Activated naive CD8-positive, alpha-beta T cell (primary cell): ENCODE data around the gene SNX30.

Experiments
- H3K27ac Mint-ChIP-seq: one replicate; pipeline ENCODE4 v1.8.0; 2021; ENCODE audit warnings: mixed read lengths
- H3K27me3 Mint-ChIP-seq: one replicate; pipeline ENCODE4 v1.8.0; 2021; ENCODE audit warnings: mixed read lengths
- H3K36me3 Mint-ChIP-seq: one replicate; pipeline ENCODE4 v1.8.0; 2021; ENCODE audit warnings: mixed read lengths
- H3K4me1 Mint-ChIP-seq: one replicate; pipeline ENCODE4 v1.8.0; 2021; ENCODE audit warnings: low read depth, mixed read lengths
- H3K4me3 Mint-ChIP-seq: one replicate; pipeline ENCODE4 v1.8.0; 2021; ENCODE audit warnings: mild to moderate bottlenecking, mixed read lengths
- H3K9me3 Mint-ChIP-seq: one replicate; pipeline ENCODE4 v1.8.0; 2021; ENCODE audit warnings: low read depth, mixed read lengths

Gene SNX30

DNA sequence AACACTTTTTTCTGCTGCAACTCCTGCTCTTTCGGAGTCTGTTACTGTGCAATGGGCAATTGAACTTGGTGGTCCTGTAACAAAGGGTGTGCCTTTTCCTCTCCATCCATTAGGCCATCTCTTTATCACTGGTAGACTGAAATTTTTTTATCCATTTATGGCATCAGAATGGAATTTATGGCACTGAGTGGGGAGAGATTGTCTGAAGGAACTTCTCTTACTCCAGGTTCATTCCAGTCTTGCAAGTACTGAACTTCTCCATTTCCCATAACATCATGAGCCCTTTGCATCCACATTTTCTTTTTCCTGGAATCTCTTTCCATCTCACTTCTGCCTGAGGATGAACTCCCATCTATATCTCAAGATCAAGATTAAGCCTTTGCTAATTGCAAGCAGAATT is 130.1 kb downstream of the SNX30 start:
- no peaks in the 10 kb centered on the region for H3K9me3 Mint-ChIP-seq
- no peaks in the 10 kb centered on the region for H3K27me3 Mint-ChIP-seq
- peaks cover 12% of the 10 kb centered on the region for H3K36me3 Mint-ChIP-seq
- no peaks in the 10 kb centered on the region for H3K4me1 Mint-ChIP-seq
- H3K4me3 Mint-ChIP-seq = no peak overlapping the region
- no peak overlapping the region for H3K27ac Mint-ChIP-seq

DNA sequence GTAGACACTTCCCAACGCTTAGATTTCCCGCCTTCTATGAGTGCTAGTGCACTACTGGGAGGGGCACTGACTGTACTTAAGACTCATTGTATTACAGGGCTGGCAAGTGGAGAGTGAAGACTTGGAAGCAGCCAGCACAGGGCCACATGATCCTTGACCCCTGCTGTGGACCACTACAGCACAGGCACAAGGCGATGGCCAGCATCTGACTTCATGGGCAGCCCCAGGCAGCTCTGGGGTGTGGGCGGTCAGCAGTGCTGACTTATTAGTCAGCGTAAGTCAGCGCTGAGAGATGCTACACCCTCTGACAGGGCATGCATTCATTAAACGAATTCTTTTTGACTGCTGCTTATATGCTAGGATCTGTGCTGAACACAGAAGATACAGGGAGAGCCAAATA is 130.8 kb downstream of the SNX30 start:
- Mint-ChIP-seq H3K9me3 (no peaks in the 10 kb centered on the region), H3K27ac (no peak overlapping the region), H3K27me3 (no peaks in the 10 kb centered on the region), H3K4me3 (no peak overlapping the region), H3K36me3 (peaks cover 7% of the 10 kb centered on the region), H3K4me1 (no peaks in the 10 kb centered on the region)

GRCh38 chr9:112884101-112884500 is 133.5 kb downstream of the SNX30 start:
- H3K27ac Mint-ChIP-seq = no peak overlapping the region
- no peaks in the 10 kb centered on the region for H3K27me3 Mint-ChIP-seq
- no peaks in the 10 kb centered on the region for H3K4me1 Mint-ChIP-seq
- H3K4me3 Mint-ChIP-seq = no peak overlapping the region
- H3K9me3 Mint-ChIP-seq = no peaks in the 10 kb centered on the region
- H3K36me3 Mint-ChIP-seq = peaks cover 6% of the 10 kb centered on the region

DNA sequence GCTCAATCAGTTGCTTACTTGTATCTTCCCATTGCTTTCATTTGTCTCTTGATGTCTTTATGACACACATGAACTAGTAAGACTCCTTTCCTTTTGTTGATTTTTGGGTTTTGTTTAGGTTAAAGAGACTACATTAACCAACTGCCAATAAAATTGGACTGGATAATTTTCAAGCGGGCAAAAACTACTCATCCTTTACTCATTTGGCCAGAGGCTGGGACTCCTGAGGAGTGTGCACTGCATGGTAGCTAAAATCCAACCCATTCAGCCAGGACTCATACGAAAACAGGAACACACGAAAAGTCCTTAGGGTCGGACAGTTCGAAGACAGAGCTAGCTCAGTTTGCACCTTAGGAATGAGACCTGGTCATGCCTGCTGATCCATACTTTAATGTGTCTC is 134.2 kb downstream of the SNX30 start:
- Mint-ChIP-seq H3K4me1 (peaks cover 1% of the 10 kb centered on the region), H3K27ac (no peak overlapping the region), H3K36me3 (peaks cover 6% of the 10 kb centered on the region), H3K9me3 (no peaks in the 10 kb centered on the region), H3K4me3 (no peak overlapping the region), H3K27me3 (peaks cover under 1% of the 10 kb centered on the region)

- Mint-ChIP-seq H3K9me3 (no peaks in the 10 kb centered on the region), H3K4me1 (peaks cover 1% of the 10 kb centered on the region), H3K36me3 (peaks cover 6% of the 10 kb centered on the region), H3K4me3 (no peak overlapping the region), H3K27ac (no peak overlapping the region), H3K27me3 (peaks cover 3% of the 10 kb centered on the region)
Observed at GRCh38 chr9:112885324-112885723, 134.8 kb downstream of the SNX30 start.

GRCh38 chr9:112886351-112886750 is 135.8 kb downstream of the SNX30 start:
- Mint-ChIP-seq H3K4me1 (peaks cover 1% of the 10 kb centered on the region), H3K36me3 (no peaks in the 10 kb centered on the region), H3K9me3 (no peaks in the 10 kb centered on the region), H3K4me3 (no peak overlapping the region), H3K27me3 (peaks cover 3% of the 10 kb centered on the region), H3K27ac (no peak overlapping the region)

GRCh38 chr9:112887381-112887780 is 136.8 kb downstream of the SNX30 start:
- Mint-ChIP-seq H3K36me3 (no peaks in the 10 kb centered on the region), H3K9me3 (no peaks in the 10 kb centered on the region), H3K4me1 (peaks cover 1% of the 10 kb centered on the region), H3K27me3 (peaks cover 7% of the 10 kb centered on the region), H3K4me3 (no peak overlapping the region), H3K27ac (no peak overlapping the region)

GRCh38 chr9:112890106-112891081 is 139.8 kb downstream of the SNX30 start, which contains the start of gene SLC46A2:
Gene SLC46A2 (minus strand): TSS chr9:112890876. CDS start chr9:112890681, 195 bp downstream.
- Mint-ChIP-seq H3K4me1 (peaks cover 1% of the 10 kb centered on the region), H3K27me3 (peaks cover 18% of the 10 kb centered on the region), H3K4me3 (no peak within 1 kb of the TSS), H3K9me3 (no peaks in the 10 kb centered on the region), H3K27ac (no peak within 1 kb of the TSS), H3K36me3 (no peaks in the 10 kb centered on the region)

DNA sequence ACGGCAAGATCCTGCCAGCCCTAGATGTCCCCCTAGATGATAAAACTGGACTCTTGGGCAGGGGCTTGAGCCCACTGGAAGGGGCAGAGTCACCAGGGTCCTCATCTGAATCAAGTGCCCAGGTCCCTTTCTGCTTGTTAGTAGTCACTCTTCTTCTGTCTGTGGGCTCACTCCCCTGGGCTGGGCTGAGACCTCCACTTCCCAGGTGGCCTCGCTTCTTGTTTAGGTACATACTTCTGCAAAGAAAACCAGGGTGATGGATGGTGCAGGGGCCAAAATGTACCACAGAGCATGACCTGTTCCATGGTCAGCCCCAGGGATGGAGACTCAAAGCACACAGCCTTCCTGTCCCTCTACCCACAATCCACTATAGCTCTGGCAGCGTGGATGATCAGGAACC is 141.0 kb downstream of the SNX30 start:
- Mint-ChIP-seq H3K27ac (no peak overlapping the region), H3K36me3 (no peaks in the 10 kb centered on the region), H3K4me3 (no peak overlapping the region), H3K9me3 (no peaks in the 10 kb centered on the region), H3K4me1 (peaks cover 1% of the 10 kb centered on the region), H3K27me3 (peaks cover 24% of the 10 kb centered on the region)

DNA sequence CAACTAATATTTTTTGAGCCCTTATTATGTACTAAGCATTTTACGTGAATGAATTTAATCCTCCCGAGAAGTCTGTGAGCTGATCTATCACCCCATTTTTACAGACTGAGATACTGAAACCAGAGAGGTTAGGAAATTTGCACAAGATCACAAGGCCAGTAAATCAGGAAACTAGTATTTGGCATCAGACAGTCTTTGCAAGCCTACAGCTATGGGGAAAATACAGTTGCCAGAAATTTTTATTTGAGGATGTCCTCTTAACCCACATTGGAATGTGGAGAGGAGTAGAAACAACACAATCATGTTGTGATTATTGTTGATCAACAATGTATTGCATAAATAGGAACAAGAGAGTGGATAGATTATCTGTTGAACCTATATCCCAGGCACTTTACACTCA is 142.4 kb downstream of the SNX30 start:
- Mint-ChIP-seq H3K9me3 (no peaks in the 10 kb centered on the region), H3K27ac (no peak overlapping the region), H3K36me3 (no peaks in the 10 kb centered on the region), H3K27me3 (peaks cover 27% of the 10 kb centered on the region), H3K4me1 (peaks cover 1% of the 10 kb centered on the region), H3K4me3 (no peak overlapping the region)

DNA sequence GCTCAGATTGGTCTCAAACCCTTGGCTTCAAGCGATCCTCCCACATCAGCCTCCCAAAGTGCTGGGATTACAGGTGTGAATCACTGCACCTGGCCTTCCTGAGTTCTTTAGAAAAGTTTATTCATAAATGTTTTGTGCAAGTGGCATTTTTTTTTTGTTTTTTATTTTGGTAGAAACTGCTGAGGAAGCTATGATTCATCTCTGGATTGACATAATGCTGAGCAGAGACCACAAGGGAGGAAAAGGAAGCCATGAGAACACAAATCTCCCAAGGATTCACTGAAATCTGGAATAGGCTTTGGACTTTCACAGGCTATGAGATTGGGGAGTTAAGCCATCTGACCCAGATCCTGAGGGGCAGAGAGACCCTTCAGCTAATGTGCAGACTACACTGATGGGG is 143.5 kb downstream of the SNX30 start:
- no peaks in the 10 kb centered on the region for H3K36me3 Mint-ChIP-seq
- H3K27ac Mint-ChIP-seq = no peak overlapping the region
- no peaks in the 10 kb centered on the region for H3K9me3 Mint-ChIP-seq
- peaks cover 32% of the 10 kb centered on the region for H3K27me3 Mint-ChIP-seq
- H3K4me1 Mint-ChIP-seq = peaks cover 1% of the 10 kb centered on the region
- no peak overlapping the region for H3K4me3 Mint-ChIP-seq

GRCh38 chr9:112894699-112895098 is 144.1 kb downstream of the SNX30 start:
- no peaks in the 10 kb centered on the region for H3K9me3 Mint-ChIP-seq
- no peaks in the 10 kb centered on the region for H3K36me3 Mint-ChIP-seq
- H3K27ac Mint-ChIP-seq = no peak overlapping the region
- H3K27me3 Mint-ChIP-seq = peaks cover 31% of the 10 kb centered on the region
- H3K4me1 Mint-ChIP-seq = peaks cover under 1% of the 10 kb centered on the region
- no peak overlapping the region for H3K4me3 Mint-ChIP-seq

GRCh38 chr9:112896131-112896530 is 145.6 kb downstream of the SNX30 start:
- H3K4me1 Mint-ChIP-seq = no peaks in the 10 kb centered on the region
- no peak overlapping the region for H3K4me3 Mint-ChIP-seq
- H3K36me3 Mint-ChIP-seq = no peaks in the 10 kb centered on the region
- H3K27ac Mint-ChIP-seq = no peak overlapping the region
- no peaks in the 10 kb centered on the region for H3K9me3 Mint-ChIP-seq
- peaks cover 29% of the 10 kb centered on the region for H3K27me3 Mint-ChIP-seq

DNA sequence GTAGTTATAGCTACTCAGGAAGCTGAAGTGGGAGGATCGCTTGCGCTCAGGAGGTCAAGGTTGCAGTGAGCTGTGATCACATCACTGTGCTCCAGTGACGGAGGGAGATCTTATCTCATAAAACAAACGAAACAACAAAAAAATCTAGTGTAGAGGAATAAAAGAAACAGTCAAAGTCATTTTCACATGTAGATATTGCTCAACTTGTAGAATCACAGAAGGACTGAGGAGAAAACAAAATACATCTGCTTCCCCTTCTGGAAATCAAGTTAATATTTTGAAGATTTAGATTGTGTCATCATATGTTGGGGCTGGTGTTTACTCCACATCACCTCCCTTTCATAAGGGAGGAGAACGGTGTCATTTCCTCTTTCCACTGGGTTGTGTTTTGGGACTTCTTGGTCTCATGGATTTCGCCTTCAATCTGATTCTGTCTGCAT is 148.3 kb downstream of the SNX30 start:
- Mint-ChIP-seq H3K4me1 (no peaks in the 10 kb centered on the region), H3K9me3 (no peaks in the 10 kb centered on the region), H3K27me3 (peaks cover 29% of the 10 kb centered on the region), H3K27ac (no peak overlapping the region), H3K4me3 (no peak overlapping the region), H3K36me3 (no peaks in the 10 kb centered on the region)

DNA sequence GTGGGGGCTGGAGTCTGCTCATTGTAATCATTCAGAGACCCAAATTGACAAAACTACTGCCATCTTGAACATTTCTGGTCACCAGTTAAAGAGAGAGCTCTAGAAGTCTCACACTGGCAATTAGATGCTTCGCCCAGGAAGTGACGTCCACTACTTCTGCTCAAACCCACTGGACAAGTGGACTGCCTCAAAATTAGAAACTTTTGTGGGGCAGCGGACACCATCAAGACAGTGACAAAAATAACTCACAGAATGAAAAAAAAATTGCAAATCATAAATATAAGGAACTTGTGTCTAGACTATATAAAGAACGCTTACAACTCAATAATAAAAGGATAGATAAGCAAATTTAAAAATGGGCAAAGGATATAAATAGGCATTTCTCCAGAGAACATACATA is 149.9 kb downstream of the SNX30 start:
- no peaks in the 10 kb centered on the region for H3K36me3 Mint-ChIP-seq
- peaks cover 23% of the 10 kb centered on the region for H3K27me3 Mint-ChIP-seq
- H3K27ac Mint-ChIP-seq = no peak overlapping the region
- H3K4me1 Mint-ChIP-seq = no peaks in the 10 kb centered on the region
- H3K9me3 Mint-ChIP-seq = no peaks in the 10 kb centered on the region
- no peak overlapping the region for H3K4me3 Mint-ChIP-seq

GRCh38 chr9:112900901-112901300 is 150.3 kb downstream of the SNX30 start:
- Mint-ChIP-seq H3K36me3 (no peaks in the 10 kb centered on the region), H3K4me3 (no peak overlapping the region), H3K4me1 (no peaks in the 10 kb centered on the region), H3K27ac (no peak overlapping the region), H3K9me3 (no peaks in the 10 kb centered on the region), H3K27me3 (peaks cover 21% of the 10 kb centered on the region)
